Left lung (tissue), 10 donors: ENCODE results near the gene AP1S1. TPM values are rescaled to one million over a fixed set of nuclear protein-coding genes. Genes with fewer than 3 reads are reported as not detected.

Experiments used
- ATAC-seq: fragments of 200-7000 bp; cut with Tn5 transposase; one replicate; pipeline ENCODE4 v1.9.1; 2020; ENCODE audit warnings: moderate library complexity
- DNase-seq, 4 donors: peaks; one replicate each; pipeline ENCODE4 v3.0.0-alpha.2; 2013 to 2020
- H3K27ac ChIP-seq, 2 donors: fragments of 200-600 bp; sonication (generic) in 1 of 2; one replicate each; pipeline versions ENCODE4 v1.5.0 to v1.8.0; 2020 to 2021
- H3K27me3 ChIP-seq, 2 donors: fragments of 200-600 bp; sonication (generic) in 1 of 2; one replicate each; pipeline versions ENCODE4 v1.5.0 to v1.8.0; 2020 to 2021
- H3K36me3 ChIP-seq, 2 donors: fragments of 200-600 bp; sonication (generic) in 1 of 2; one replicate each; pipeline versions ENCODE4 v1.5.0 to v1.8.0; 2020 to 2021
- H3K4me1 ChIP-seq, 2 donors: fragments of 200-600 bp; one replicate each; pipeline ENCODE4 v1.8.0; 2021
- H3K4me3 ChIP-seq, 2 donors: fragments of 200-600 bp; sonication (generic) in 1 of 2; one replicate each; pipeline versions ENCODE4 v1.5.0 to v1.8.0; 2020 to 2021; ENCODE audit warnings: mild to moderate bottlenecking in 1 of 2
- H3K9me3 ChIP-seq, 2 donors: fragments of 200-600 bp; sonication (generic) in 1 of 2; one replicate each; pipeline versions ENCODE4 v1.5.0 to v1.8.0; 2020 to 2021
- CTCF ChIP-seq, 2 donors: fragments of 200-600 bp; sonication (generic) in 1 of 2; IDR thresholded peaks; one replicate each; pipeline versions ENCODE4 v1.5.0 to v1.8.0; 2021; ENCODE audit warnings: antibody characterized with exemption in 2 of 2
- intact Hi-C, 2 donors: fragments of 100-400 bp; cut with DNase I; formaldehyde crosslinking; loops; one replicate each; pipeline versions ENCODE4 v1.11.2 to v1.14.2; 2022
- polyA plus RNA-seq, 6 donors: library from polyadenylated mRNA; unstranded; fragments of 120-200 nt; gene quantifications; one replicate each; pipeline ENCODE4 v1.2.1, GENCODE V29; 2013; ENCODE audit not compliant: insufficient read length in 6 of 6
- total RNA-seq, 2 donors: library from RNA; stranded (reverse); fragmentation: NEBNext Ultra II Directional; extraction: Animal tissue kit (Norgen Biotek cat#: 25700); gene quantifications; one replicate each; pipeline ENCODE4 v1.2.1, GENCODE V29; 2021
- donor health status: DM: no; HTN: yes; CAD: no.
- donor health status: DM: no; HTN: no; CAD: no.

The AP1S1 gene
- total and polyA plus RNA-seq, 8 donors: 39.4 to 92.6 (median 85.1) TPM

GRCh38 chr7:101165075-101165957 is 11.0 kb downstream of the AP1S1 start, which contains the start of gene VGF:
VGF (minus strand) TSS chr7:101165569; CDS start chr7:101164843, 726 bp downstream.
- peak; percentile 93 for ATAC-seq
- Histone ChIP-seq H3K4me1 (peaks cover 14 to 56% of the 10 kb centered on the region in 2 donors), H3K9me3 (no peaks in the 10 kb centered on the region), H3K4me3 (peak within 1 kb of the TSS in 1 of 2 donors; percentile 13), H3K27me3 (peaks cover 73 to 96% of the 10 kb centered on the region in 2 donors), H3K36me3 (peaks cover 0 to 11% of the 10 kb centered on the region in 2 donors), H3K27ac (no peak within 1 kb of the TSS)
- intact Hi-C loops: no loop called here
- no peak for TF ChIP-seq CTCF (IDR thresholded peaks at IDR 0.05)
- DNase-seq: peak; percentile 79 to 98 (median 93)

GRCh38 chr7:101165958-101166647 is 11.8 kb downstream of the AP1S1 start:
- ATAC-seq (no peak), DNase-seq (no peak)
- Histone ChIP-seq H3K36me3 (peaks cover 0 to 3% of the 10 kb centered on the region in 2 donors), H3K27ac (no peak overlapping the region), H3K27me3 (peaks cover 81 to 100% of the 10 kb centered on the region in 2 donors), H3K4me3 (peak overlapping the region in 1 of 2 donors; percentile 13), H3K4me1 (peaks cover 14 to 56% of the 10 kb centered on the region in 2 donors), H3K9me3 (no peaks in the 10 kb centered on the region)
- no peak for TF ChIP-seq CTCF (IDR thresholded peaks at IDR 0.05)
- intact Hi-C loops: no loop called here

- TF ChIP-seq CTCF (IDR thresholded peaks at IDR 0.05): no peak
- intact Hi-C loops: no loop called here
These were observed 12.3 kb downstream of the AP1S1 start for GRCh38 chr7:101166648-101166908.

GRCh38 chr7:101166909-101167644 is 12.8 kb downstream of the AP1S1 start:
- no peaks in the 10 kb centered on the region for H3K36me3 ChIP-seq
- no peak for DNase-seq
- TF ChIP-seq CTCF (IDR thresholded peaks at IDR 0.05): no peak
- intact Hi-C loops: no loop called here
- H3K9me3 ChIP-seq: no peaks in the 10 kb centered on the region
- no peak overlapping the region for H3K27ac ChIP-seq
- ATAC-seq: no peak
- peaks cover 86 to 100% of the 10 kb centered on the region in 2 donors for H3K27me3 ChIP-seq
- no peak overlapping the region for H3K4me3 ChIP-seq
- peaks cover 14 to 62% of the 10 kb centered on the region in 2 donors for H3K4me1 ChIP-seq

More at GRCh38 chr7:101166648-101166908, 12.3 kb downstream of the AP1S1 start:
- no peak overlapping the region for H3K27ac ChIP-seq
- DNase-seq (no peak), ATAC-seq (no peak)
- peaks cover 86 to 100% of the 10 kb centered on the region in 2 donors for H3K27me3 ChIP-seq
- H3K4me1 ChIP-seq: peaks cover 14 to 58% of the 10 kb centered on the region in 2 donors
- no peak overlapping the region for H3K4me3 ChIP-seq
- no peaks in the 10 kb centered on the region for H3K9me3 ChIP-seq
- H3K36me3 ChIP-seq: no peaks in the 10 kb centered on the region
